ENCODE measurements around the gene SAMHD1.

Gene SAMHD1

GRCh38 chr20:36988494-36988966 is 37.0 kb upstream of the SAMHD1 start:
- Histone ChIP-seq H3K36me3 (ENCODE audit: low read length) (no peaks in the 10 kb centered on the region), H4K20me1 (ENCODE audit: low read depth, low read length) (no peaks in the 10 kb centered on the region), H3K4me3 (ENCODE audit: insufficient read depth, low read length, poor library complexity, severe bottlenecking) (no peak overlapping the region), H3K27me3 (ENCODE audit: low read length) (no peaks in the 10 kb centered on the region), H3K9me3 (ENCODE audit: insufficient read depth, low read length) (no peaks in the 10 kb centered on the region), H3K27ac (ENCODE audit: low read depth, low read length) (no peak overlapping the region), H3K4me2 (ENCODE audit: low read depth, low read length, poor library complexity, severe bottlenecking) (no peak overlapping the region), H3K9me2 (replicated peaks; ENCODE audit: insufficient read depth, low read length) (no peaks in the 10 kb centered on the region), H3K79me2 (ENCODE audit: insufficient read depth, low read length) (no peaks in the 10 kb centered on the region), H3F3A (ENCODE audit: insufficient read depth) (no peaks in the 10 kb centered on the region), H2AFZ (ENCODE audit: low read depth, low read length, severe bottlenecking) (no peak overlapping the region), H3K9ac (ENCODE audit: low read length) (no peak overlapping the region)
- TF ChIP-seq, protein P1, sequence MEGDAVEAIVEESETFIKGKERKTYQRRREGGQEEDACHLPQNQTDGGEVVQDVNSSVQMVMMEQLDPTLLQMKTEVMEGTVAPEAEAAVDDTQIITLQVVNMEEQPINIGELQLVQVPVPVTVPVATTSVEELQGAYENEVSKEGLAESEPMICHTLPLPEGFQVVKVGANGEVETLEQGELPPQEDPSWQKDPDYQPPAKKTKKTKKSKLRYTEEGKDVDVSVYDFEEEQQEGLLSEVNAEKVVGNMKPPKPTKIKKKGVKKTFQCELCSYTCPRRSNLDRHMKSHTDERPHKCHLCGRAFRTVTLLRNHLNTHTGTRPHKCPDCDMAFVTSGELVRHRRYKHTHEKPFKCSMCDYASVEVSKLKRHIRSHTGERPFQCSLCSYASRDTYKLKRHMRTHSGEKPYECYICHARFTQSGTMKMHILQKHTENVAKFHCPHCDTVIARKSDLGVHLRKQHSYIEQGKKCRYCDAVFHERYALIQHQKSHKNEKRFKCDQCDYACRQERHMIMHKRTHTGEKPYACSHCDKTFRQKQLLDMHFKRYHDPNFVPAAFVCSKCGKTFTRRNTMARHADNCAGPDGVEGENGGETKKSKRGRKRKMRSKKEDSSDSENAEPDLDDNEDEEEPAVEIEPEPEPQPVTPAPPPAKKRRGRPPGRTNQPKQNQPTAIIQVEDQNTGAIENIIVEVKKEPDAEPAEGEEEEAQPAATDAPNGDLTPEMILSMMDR (IDR thresholded peaks at IDR 0.05; ENCODE audit: insufficient read depth, low read length, poor library complexity, severe bottlenecking) = no peak
- TF ChIP-seq EZH2phosphoT487 (conservative IDR thresholded peaks at IDR 0.05; ENCODE audit: low read length) = no peak

GRCh38 chr20:36984257-36984638 is 32.7 kb upstream of the SAMHD1 start:
- Histone ChIP-seq H3K36me3 (ENCODE audit: low read length) (no peaks in the 10 kb centered on the region), H3K4me3 (ENCODE audit: insufficient read depth, low read length, poor library complexity, severe bottlenecking) (no peak overlapping the region), H3K9me3 (ENCODE audit: insufficient read depth, low read length) (no peaks in the 10 kb centered on the region), H3K79me2 (ENCODE audit: insufficient read depth, low read length) (no peaks in the 10 kb centered on the region), H3F3A (ENCODE audit: insufficient read depth) (no peaks in the 10 kb centered on the region), H3K27me3 (ENCODE audit: low read length) (no peaks in the 10 kb centered on the region), H3K9ac (ENCODE audit: low read length) (no peak overlapping the region), H3K9me2 (replicated peaks; ENCODE audit: insufficient read depth, low read length) (no peaks in the 10 kb centered on the region), H3K4me2 (ENCODE audit: low read depth, low read length, poor library complexity, severe bottlenecking) (no peak overlapping the region), H4K20me1 (ENCODE audit: low read depth, low read length) (no peaks in the 10 kb centered on the region), H2AFZ (ENCODE audit: low read depth, low read length, severe bottlenecking) (no peak overlapping the region), H3K27ac (ENCODE audit: low read depth, low read length) (no peak overlapping the region)
- TF ChIP-seq EZH2phosphoT487 (conservative IDR thresholded peaks at IDR 0.05; ENCODE audit: low read length) = no peak
- TF ChIP-seq, protein P1 (IDR thresholded peaks at IDR 0.05; ENCODE audit: insufficient read depth, low read length, poor library complexity, severe bottlenecking) = no peak

DNA sequence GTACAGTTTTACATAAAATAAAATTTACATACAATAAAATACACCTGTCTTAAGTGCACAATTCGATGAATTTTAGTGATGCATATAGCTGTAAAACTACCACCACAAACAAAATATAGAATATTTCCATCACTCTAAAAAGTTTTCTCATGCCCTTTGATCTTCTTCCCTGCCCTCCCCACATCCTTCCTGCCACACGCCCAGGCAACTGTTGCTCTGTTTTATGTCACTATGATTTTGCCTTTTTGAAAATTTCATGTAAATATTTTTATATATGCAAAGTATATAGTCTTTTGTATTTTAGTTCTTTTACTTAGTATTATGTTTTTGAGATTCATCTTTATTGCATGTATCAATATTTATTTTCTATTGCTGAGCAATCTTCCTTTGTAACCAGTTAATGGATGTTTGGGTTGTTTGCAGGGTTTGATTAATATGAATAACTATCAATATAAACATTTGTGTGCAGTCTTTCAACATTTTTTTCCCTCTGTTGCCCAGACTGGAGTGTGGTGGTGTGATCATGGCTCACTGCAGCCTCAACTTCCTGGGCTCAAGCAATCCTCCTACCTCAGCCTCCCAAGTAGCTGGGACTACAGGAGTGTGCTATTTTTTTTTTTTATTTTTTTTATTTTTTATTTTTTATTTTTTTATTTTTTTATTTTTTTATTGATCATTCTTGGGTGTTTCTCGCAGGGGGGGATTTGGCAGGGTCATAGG is 23.8 kb upstream of the SAMHD1 start:
- H3K27me3 ChIP-seq (ENCODE audit: low read length) = no peaks in the 10 kb centered on the region
- no peak overlapping the region for H3K9ac ChIP-seq (ENCODE audit: low read length)
- H3K9me2 ChIP-seq (replicated peaks; ENCODE audit: insufficient read depth, low read length) = no peaks in the 10 kb centered on the region
- TF ChIP-seq, protein P1 (IDR thresholded peaks at IDR 0.05; ENCODE audit: insufficient read depth, low read length, poor library complexity, severe bottlenecking) = no peak
- TF ChIP-seq EZH2phosphoT487 (conservative IDR thresholded peaks at IDR 0.05; ENCODE audit: low read length) = no peak
- no peaks in the 10 kb centered on the region for H3K36me3 ChIP-seq (ENCODE audit: low read length)
- H4K20me1 ChIP-seq (ENCODE audit: low read depth, low read length) = no peaks in the 10 kb centered on the region
- no peaks in the 10 kb centered on the region for H3K9me3 ChIP-seq (ENCODE audit: insufficient read depth, low read length)
- H3K4me2 ChIP-seq (ENCODE audit: low read depth, low read length, poor library complexity, severe bottlenecking) = peak overlapping the region; percentile 43
- H2AFZ ChIP-seq (ENCODE audit: low read depth, low read length, severe bottlenecking) = no peak overlapping the region
- no peaks in the 10 kb centered on the region for H3F3A ChIP-seq (ENCODE audit: insufficient read depth)
- no peak overlapping the region; the same call in 1 of the 2 replicates for H3K27ac ChIP-seq (ENCODE audit: low read depth, low read length)
- no peaks in the 10 kb centered on the region for H3K79me2 ChIP-seq (ENCODE audit: insufficient read depth, low read length)
- H3K4me3 ChIP-seq (ENCODE audit: insufficient read depth, low read length, poor library complexity, severe bottlenecking) = no peak overlapping the region

All from SU-DHL-6 (cell line).